ENCODE measurements around the gene METTL9.

DNA sequence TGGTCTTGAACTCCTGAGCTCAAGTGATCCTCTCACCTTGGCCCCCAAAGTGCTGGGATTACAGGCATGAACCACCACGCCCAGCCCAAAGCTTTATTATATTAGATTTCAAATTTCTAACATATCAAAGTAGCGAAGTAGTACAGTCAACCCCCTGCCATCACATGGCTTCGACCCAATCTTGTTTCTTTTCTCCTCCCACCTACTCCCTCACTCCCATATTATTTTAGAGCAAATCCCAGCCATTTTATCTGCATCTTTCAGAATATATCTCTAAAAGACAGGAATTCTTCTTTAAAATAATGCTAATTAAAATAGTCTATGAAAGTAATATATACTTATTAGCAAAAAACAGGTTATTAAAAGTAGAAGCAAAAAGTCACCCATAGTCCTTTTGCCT lies 52.1 kb downstream of the METTL9 start:
- no peak for TF ChIP-seq GATA3 (IDR thresholded peaks at IDR 0.05; ENCODE audit: low read depth, low read length)
- no peak for TF ChIP-seq GATA2 (IDR thresholded peaks at IDR 0.05; ENCODE audit: low read depth, low read length)

Measured in SH-SY5Y (cell line).